HEK293 (cell line): ENCODE data around the gene STIP1.

Experiments
- GFI1B ChIP-seq: fragments of 450-650 bp; formaldehyde crosslinking; IDR thresholded peaks from 2 replicates; pipeline ENCODE4 v1.5.1; 2016; ENCODE audit warnings: missing biosample characterization, missing genetic modification characterization
- KLF10 ChIP-seq: fragments of 450-650 bp; IDR thresholded peaks from 2 replicates; pipeline ENCODE4 v1.5.1; 2018; ENCODE audit warnings: missing biosample characterization, mild to moderate bottlenecking, missing genetic modification characterization
- KLF8 ChIP-seq: fragments of 450-650 bp; formaldehyde crosslinking; IDR thresholded peaks from 2 replicates; pipeline ENCODE4 v1.5.1; 2016; ENCODE audit warnings: missing biosample characterization, missing genetic modification characterization
- SETDB1 ChIP-seq: IDR thresholded peaks from one replicate; pipeline ENCODE4 v1.6.1; 2017; ENCODE audit warnings: mild to moderate bottlenecking, low read length, moderate library complexity, mixed read lengths; ENCODE audit not compliant: insufficient read length
- SP3 ChIP-seq: fragments of 450-650 bp; formaldehyde crosslinking; IDR thresholded peaks from 2 replicates; pipeline ENCODE4 v1.5.1; 2016; ENCODE audit warnings: missing biosample characterization, missing genetic modification characterization
- ZBTB1 ChIP-seq: fragments of 450-650 bp; formaldehyde crosslinking; IDR thresholded peaks from 2 replicates; pipeline ENCODE4 v1.5.1; 2016; ENCODE audit warnings: missing biosample characterization, missing genetic modification characterization
- ZBTB17 ChIP-seq: fragments of 450-650 bp; formaldehyde crosslinking; IDR thresholded peaks from 2 replicates; pipeline ENCODE4 v1.5.1; 2016; ENCODE audit warnings: missing biosample characterization, missing genetic modification characterization
- ZBTB7A ChIP-seq: fragments of 450-650 bp; formaldehyde crosslinking; IDR thresholded peaks from 2 replicates; pipeline ENCODE4 v1.5.1; 2016; ENCODE audit warnings: low read depth, missing biosample characterization, missing genetic modification characterization
- ZIC2 ChIP-seq: fragments of 450-650 bp; formaldehyde crosslinking; IDR thresholded peaks from 2 replicates; pipeline ENCODE4 v1.5.1; 2016; ENCODE audit warnings: missing biosample characterization, missing genetic modification characterization
- ZNF112 ChIP-seq: fragments of 450-650 bp; formaldehyde crosslinking; IDR thresholded peaks from 2 replicates; pipeline ENCODE4 v1.5.0; 2017; ENCODE audit warnings: missing biosample characterization, missing genetic modification characterization
- ZNF133 ChIP-seq: fragments of 450-650 bp; formaldehyde crosslinking; IDR thresholded peaks from 2 replicates; pipeline ENCODE4 v1.5.1; 2016; ENCODE audit warnings: missing biosample characterization, missing genetic modification characterization
- ZNF140 ChIP-seq: fragments of 450-650 bp; formaldehyde crosslinking; IDR thresholded peaks from 2 replicates; pipeline ENCODE4 v1.5.1; 2016; ENCODE audit warnings: missing biosample characterization, missing genetic modification characterization
- ZNF157 ChIP-seq: fragments of 450-650 bp; formaldehyde crosslinking; IDR thresholded peaks from 2 replicates; pipeline ENCODE4 v1.5.1; 2016; ENCODE audit warnings: missing biosample characterization, missing genetic modification characterization
- ZNF16 ChIP-seq: fragments of 450-650 bp; formaldehyde crosslinking; IDR thresholded peaks from 2 replicates; pipeline ENCODE4 v1.5.1; 2016; ENCODE audit warnings: low read depth, missing biosample characterization, missing genetic modification characterization
- ZNF211 ChIP-seq: fragments of 450-650 bp; formaldehyde crosslinking; IDR thresholded peaks from 2 replicates; pipeline ENCODE4 v1.5.1; 2016; ENCODE audit warnings: low read depth, missing biosample characterization, missing genetic modification characterization
- ZNF26 ChIP-seq: fragments of 450-650 bp; formaldehyde crosslinking; IDR thresholded peaks from 2 replicates; pipeline ENCODE4 v1.5.1; 2016; ENCODE audit warnings: missing biosample characterization, missing genetic modification characterization
- ZNF37A ChIP-seq: fragments of 450-650 bp; IDR thresholded peaks from 2 replicates; pipeline ENCODE4 v1.5.1; 2018; ENCODE audit warnings: missing biosample characterization, missing genetic modification characterization
- ZNF398 ChIP-seq: fragments of 450-650 bp; formaldehyde crosslinking; IDR thresholded peaks from 2 replicates; pipeline ENCODE4 v1.5.1; 2017; ENCODE audit warnings: missing biosample characterization, missing genetic modification characterization
- ZNF426 ChIP-seq: fragments of 450-650 bp; formaldehyde crosslinking; IDR thresholded peaks from 2 replicates; pipeline ENCODE4 v1.5.1; 2017; ENCODE audit warnings: missing biosample characterization, missing genetic modification characterization, mild to moderate bottlenecking, inconsistent platforms, moderate library complexity
- ZNF600 ChIP-seq: fragments of 450-650 bp; formaldehyde crosslinking; IDR thresholded peaks from 2 replicates; pipeline ENCODE4 v1.5.1; 2016; ENCODE audit warnings: missing biosample characterization, missing genetic modification characterization
- ZNF629 ChIP-seq: fragments of 450-650 bp; formaldehyde crosslinking; IDR thresholded peaks from 2 replicates; pipeline ENCODE4 v1.5.1; 2017; ENCODE audit warnings: missing biosample characterization, missing genetic modification characterization
- ZNF664 ChIP-seq: fragments of 450-650 bp; formaldehyde crosslinking; IDR thresholded peaks from 2 replicates; pipeline ENCODE4 v1.5.1; 2016; ENCODE audit warnings: missing biosample characterization, missing genetic modification characterization
- ZNF692 ChIP-seq: fragments of 450-650 bp; formaldehyde crosslinking; IDR thresholded peaks from 2 replicates; pipeline ENCODE4 v1.5.1; 2016; ENCODE audit warnings: missing biosample characterization, missing genetic modification characterization
- ZNF701 ChIP-seq: fragments of 450-650 bp; formaldehyde crosslinking; IDR thresholded peaks from 2 replicates; pipeline ENCODE4 v1.5.1; 2016; ENCODE audit warnings: missing biosample characterization, missing genetic modification characterization
- ZNF76 ChIP-seq: fragments of 450-650 bp; formaldehyde crosslinking; IDR thresholded peaks from 2 replicates; pipeline ENCODE4; 2016; ENCODE audit warnings: low read depth, missing biosample characterization, missing genetic modification characterization, borderline replicate concordance
- ZNF776 ChIP-seq: fragments of 450-650 bp; formaldehyde crosslinking; IDR thresholded peaks from 2 replicates; pipeline ENCODE4 v1.5.0; 2017; ENCODE audit warnings: missing biosample characterization, missing genetic modification characterization, borderline replicate concordance
- ZNF792 ChIP-seq: fragments of 450-650 bp; formaldehyde crosslinking; IDR thresholded peaks from 2 replicates; pipeline ENCODE4 v1.5.1; 2016; ENCODE audit warnings: missing biosample characterization, missing genetic modification characterization
- ZSCAN30 ChIP-seq: fragments of 450-650 bp; IDR thresholded peaks from 2 replicates; pipeline ENCODE4 v1.5.1; 2018; ENCODE audit warnings: missing biosample characterization, mild to moderate bottlenecking, missing genetic modification characterization, moderate library complexity
- TF ChIP-seq, protein P1 (sequence below): fragments of 450-650 bp; formaldehyde crosslinking; IDR thresholded peaks from 2 replicates; pipeline ENCODE4 v1.5.1; 2016; ENCODE audit warnings: missing biosample characterization, missing genetic modification characterization
- TF ChIP-seq, protein P2 (sequence below): fragments of 450-650 bp; formaldehyde crosslinking; IDR thresholded peaks from 2 replicates; pipeline ENCODE4 v1.5.1; 2016; ENCODE audit warnings: missing biosample characterization, missing genetic modification characterization, borderline replicate concordance

Gene STIP1

DNA sequence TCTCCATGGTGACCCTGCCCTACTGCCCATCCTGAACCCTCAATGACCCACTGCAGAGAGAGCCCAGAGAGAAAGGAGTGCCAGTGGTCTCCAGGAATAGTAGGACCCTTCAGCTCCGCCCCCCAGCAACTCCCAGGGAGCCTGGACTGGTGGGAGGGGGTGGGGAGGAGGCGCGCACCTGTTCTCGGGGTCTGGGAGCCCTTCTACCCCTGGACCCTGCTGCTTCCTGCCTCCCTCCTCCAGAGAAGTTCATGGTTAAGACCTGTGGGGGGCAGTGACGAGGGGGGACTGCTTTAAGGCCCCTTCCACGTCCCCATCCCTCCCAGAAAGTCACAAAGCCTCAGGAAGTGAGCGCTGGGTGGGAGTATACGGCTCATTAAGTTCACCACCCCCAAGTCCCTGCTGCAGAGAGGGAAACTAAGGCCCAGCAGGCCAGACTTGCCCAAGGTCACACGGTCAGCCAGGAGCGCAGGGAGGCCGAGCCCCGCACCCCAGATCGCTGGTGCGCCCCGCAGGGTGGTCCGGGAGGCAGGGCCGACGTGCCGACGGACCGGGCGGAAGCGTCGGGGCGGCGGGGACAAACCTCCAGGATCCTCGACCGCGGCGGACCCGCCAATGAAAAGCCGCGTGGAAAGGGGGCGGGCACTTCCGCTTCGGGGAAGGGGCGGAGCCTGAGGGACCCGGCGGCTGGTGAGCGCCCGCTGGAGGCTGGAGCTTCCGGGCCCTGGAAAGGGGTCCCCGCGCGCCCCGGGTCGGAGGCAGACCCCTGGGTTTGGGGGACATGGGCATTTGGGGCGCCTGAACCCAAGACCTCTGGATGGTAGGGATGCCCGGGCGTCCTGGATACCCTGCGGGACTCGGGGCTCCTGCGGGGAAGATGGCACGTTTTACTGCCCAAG is 39.9 kb downstream of the STIP1 start, which contains the start of the genes NUDT22 and TRPT1 (continued):
- TF ChIP-seq ZNF664 (tag by site-specific recombination) (no peak), ZNF140 (no peak), ZNF629 (tag by site-specific recombination) (no peak), ZBTB7A (tag by site-specific recombination) (0 out of 2 replicates have a peak, but pooled peaks have one; percentile 36), SETDB1 (no peak), ZNF600 (tag by site-specific recombination) (peak; percentile 64; the same call in 1 of the 2 replicates), ZNF792 (tag by site-specific recombination) (no peak), ZNF776 (tag by site-specific recombination) (no peak), ZNF157 (tag by site-specific recombination) (no peak), ZNF133 (tag by site-specific recombination) (no peak), ZBTB1 (tag by site-specific recombination) (no peak), KLF10 (tag by site-specific recombination) (peak; percentile 68), ZNF26 (no peak), ZNF211 (tag by site-specific recombination) (no peak), ZIC2 (peak; percentile 35; the same call in 1 of the 2 replicates), ZSCAN30 (no peak), ZNF16 (tag by site-specific recombination) (no peak), ZNF692 (no peak), ZNF426 (tag by site-specific recombination) (no peak), ZNF701 (tag by site-specific recombination) (no peak), SP3 (peak; percentile 69), ZNF112 (tag by site-specific recombination) (no peak), ZNF37A (tag by site-specific recombination) (no peak), GFI1B (tag by site-specific recombination) (no peak), ZBTB17 (tag by site-specific recombination) (0 out of 2 replicates have a peak, but pooled peaks have one; percentile 14), ZNF76 (tag by site-specific recombination) (no peak), ZNF398 (peak; percentile 77), KLF8 (tag by site-specific recombination) (0 out of 2 replicates have a peak, but pooled peaks have one; percentile 24)
- TF ChIP-seq, protein P1, sequence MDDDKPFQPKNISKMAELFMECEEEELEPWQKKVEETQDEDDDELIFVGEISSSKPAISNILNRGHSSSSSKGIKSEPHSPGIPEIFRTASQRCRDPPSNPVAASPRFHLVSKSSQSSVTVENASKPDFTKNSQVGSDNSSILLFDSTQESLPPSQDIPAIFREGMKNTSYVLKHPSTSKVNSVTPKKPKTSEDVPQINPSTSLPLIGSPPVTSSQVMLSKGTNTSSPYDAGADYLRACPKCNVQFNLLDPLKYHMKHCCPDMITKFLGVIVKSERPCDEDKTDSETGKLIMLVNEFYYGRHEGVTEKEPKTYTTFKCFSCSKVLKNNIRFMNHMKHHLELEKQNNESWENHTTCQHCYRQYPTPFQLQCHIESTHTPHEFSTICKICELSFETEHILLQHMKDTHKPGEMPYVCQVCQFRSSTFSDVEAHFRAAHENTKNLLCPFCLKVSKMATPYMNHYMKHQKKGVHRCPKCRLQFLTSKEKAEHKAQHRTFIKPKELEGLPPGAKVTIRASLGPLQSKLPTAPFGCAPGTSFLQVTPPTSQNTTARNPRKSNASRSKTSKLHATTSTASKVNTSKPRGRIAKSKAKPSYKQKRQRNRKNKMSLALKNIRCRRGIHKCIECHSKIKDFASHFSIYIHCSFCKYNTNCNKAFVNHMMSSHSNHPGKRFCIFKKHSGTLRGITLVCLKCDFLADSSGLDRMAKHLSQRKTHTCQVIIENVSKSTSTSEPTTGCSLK: no peak
- TF ChIP-seq, protein P2, sequence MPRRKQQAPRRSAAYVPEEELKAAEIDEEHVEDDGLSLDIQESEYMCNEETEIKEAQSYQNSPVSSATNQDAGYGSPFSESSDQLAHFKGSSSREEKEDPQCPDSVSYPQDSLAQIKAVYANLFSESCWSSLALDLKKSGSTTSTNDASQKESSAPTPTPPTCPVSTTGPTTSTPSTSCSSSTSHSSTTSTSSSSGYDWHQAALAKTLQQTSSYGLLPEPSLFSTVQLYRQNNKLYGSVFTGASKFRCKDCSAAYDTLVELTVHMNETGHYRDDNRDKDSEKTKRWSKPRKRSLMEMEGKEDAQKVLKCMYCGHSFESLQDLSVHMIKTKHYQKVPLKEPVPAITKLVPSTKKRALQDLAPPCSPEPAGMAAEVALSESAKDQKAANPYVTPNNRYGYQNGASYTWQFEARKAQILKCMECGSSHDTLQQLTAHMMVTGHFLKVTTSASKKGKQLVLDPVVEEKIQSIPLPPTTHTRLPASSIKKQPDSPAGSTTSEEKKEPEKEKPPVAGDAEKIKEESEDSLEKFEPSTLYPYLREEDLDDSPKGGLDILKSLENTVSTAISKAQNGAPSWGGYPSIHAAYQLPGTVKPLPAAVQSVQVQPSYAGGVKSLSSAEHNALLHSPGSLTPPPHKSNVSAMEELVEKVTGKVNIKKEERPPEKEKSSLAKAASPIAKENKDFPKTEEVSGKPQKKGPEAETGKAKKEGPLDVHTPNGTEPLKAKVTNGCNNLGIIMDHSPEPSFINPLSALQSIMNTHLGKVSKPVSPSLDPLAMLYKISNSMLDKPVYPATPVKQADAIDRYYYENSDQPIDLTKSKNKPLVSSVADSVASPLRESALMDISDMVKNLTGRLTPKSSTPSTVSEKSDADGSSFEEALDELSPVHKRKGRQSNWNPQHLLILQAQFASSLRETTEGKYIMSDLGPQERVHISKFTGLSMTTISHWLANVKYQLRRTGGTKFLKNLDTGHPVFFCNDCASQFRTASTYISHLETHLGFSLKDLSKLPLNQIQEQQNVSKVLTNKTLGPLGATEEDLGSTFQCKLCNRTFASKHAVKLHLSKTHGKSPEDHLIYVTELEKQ (tag by site-specific recombination): no peak
